ENCODE data around the gene CCDC50.

CCDC50 gene

DNA sequence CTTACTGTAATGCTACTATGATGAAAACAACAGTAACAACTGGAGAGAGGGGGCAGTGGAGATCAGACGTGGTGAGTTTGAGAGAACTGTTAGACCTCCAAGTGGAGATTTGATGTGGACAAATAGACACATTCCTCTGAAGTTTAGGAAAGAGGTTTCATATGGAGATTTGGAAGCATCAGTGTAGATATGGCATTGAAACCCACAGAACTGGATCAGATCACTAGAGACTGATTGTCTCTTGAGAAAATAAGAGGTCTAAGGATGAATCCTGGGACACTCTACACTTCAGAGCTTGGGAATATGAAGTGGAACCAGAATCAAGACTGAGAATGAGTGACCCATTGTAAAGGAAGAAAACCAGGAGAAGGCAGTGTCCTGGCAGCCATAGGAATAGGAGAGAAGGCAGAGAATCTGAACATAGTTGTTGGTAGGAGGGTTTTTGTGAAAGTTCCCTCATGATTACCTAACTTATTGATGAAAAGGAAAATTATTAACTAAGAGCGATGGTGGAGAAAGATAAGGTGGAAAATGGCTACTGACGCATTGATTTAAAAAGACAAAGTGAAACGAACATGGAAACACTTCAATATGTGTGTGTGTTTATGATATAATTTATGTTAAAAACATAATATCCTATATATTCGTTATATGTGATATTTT, 102.1 kb downstream of the CCDC50 start:
- no peak for DNase-seq

DNA sequence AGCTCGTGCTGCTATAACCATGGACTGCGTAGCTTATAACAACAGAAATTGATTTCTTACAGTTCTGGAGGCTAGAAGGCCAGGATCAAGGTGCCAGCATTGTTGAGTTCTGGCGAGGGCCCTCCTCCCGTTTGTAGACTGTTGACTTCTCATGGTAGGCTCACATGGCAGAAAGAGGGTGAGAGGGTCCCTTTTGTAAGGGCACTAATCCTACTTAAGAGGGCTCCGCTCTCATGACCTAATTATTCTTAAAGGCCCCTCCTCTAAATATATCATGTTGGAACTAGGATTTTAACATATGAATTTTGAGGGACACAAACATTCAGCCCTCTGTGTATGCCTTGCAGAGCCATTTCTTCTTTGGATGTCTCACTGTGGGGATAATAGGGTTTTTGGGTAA, 103.0 kb downstream of the CCDC50 start:
- no peak for DNase-seq

DNA sequence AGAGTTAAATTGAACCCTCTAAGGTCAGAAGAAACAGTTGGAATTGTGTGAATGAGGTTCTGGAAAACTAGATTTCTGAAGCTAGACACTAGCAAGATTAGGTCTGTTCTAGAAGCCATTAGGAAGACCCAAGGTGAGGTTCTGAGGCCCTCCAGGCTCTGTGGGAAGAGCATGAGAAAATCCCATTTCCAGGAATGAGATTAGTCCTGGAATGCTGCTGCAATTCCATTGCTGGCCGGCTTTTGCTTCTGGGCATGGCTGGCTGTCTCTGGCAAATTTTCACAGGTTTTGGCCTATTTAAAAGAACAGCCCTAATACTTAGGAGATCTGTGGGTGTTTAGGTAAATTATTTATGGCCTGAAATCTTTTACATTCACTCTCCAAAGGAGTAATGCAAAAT, 104.8 kb downstream of the CCDC50 start:
- no peak for DNase-seq

DNA sequence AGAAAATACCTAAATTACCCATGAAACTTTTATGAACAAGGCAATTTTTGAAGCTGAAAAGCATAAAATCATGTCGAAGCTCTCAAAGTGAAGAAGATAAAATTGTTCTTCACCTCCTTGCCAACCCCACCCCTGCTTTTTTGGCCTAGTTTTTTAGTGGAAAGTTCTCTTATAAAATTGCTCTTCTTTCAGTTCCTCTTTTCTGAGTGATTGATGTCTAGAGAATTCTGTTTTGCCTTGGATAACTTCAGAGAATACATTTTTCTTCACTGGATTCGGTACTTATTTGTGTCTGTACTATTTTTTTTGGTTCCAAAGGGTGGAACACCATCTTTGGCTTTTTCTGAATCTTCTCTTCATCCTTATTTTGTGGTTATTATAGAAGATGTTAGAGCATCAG, 106.8 kb downstream of the CCDC50 start:
- DNase-seq = no peak

DNA sequence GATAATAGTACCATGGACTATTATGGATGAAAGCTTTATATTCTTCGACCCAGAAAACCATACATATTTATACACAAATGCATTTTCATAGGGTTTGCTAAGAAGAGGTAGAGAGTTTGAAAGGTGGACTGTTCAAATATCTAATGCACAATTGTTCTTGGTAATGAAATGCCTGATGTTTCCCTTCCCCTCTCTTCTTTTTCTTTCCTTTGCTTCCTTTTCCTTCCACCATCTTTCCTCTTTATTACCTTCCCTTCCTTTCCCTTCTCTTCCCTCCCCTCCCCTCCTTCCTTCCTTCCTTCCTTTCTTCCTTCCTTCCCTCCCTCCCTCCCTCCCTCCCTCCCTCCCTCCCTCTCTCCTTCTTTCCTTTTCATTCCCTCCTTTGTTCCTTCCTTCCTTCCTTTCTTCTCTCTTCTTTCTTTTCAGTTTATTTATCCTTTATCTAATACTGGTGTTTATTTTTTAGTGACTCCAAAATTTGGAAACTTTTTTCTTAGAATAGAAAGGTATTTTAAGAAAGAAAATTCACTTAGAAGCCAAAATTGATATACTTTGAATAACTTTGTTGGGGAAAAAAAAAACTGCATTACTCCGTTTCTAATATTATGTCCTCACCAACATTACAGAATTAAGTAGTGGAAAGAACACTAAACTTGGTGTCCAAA, 109.1 kb downstream of the CCDC50 start:
- DNase-seq = no peak

DNA sequence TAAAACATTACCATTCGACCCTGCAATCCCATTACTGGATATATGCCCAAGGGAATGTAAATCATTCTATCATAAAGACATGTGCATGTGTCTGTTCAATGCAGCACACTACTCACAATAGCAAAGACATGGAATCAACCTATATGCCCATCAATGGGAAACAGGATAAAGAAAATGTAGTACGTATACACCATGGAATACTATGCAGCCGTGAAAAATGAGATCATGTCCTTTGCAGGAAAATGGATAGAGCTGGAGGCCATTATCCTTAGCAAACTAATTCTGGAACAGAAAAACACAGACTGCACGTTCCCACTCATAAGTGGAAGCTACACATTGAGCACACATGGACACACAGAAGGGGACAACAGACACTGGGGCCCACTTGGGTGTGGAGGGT, 111.3 kb downstream of the CCDC50 start:
- no peak for DNase-seq

DNA sequence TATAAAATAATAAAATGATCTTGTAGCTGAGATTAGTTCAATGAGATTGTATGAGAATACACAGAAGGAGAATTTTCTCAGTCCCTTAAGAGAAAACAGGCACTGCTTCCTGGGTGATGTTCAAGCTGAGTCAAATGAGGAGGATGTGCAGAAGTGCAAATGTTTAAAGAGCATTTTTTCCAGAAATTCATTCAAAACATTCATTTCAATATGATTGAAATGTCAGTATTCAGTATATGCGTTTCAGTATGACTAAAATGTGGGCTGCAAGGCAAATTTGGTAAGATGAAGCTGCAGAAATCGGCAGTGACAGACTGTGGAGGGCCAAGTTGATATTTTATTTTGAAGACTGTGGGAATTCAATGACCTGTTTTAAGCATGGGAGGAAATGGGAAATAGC, 112.5 kb downstream of the CCDC50 start:
- no peak for DNase-seq

DNA sequence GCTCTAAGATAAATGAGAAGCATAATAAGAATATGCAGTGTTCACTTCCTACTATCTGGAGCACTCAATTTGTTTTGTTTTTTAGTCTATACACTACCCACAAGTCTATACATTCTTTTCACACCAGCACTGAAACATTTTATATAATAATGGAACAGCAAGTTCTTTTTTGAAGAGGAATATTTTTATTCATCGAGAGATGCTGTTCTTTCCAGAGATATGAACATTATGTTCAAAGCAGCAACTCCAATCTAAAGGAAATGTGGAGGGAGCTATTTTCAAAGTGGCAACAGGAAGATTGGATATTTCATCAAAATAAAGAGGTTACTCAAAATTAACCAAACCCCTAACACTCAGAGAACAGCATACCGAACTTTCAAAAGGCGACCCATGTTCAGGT, 115.4 kb downstream of the CCDC50 start:
- no peak for DNase-seq
